NCI-H82 (cell line): ENCODE results near the gene MCC.
A peak's percentile ranks its signal among the peaks of the same experiment; 100 is the strongest.

Experiments
- DNase-seq: peaks from one replicate; lab custom pipeline; 2025; lab: John Stamatoyannopoulos, UW

The MCC gene

DNA sequence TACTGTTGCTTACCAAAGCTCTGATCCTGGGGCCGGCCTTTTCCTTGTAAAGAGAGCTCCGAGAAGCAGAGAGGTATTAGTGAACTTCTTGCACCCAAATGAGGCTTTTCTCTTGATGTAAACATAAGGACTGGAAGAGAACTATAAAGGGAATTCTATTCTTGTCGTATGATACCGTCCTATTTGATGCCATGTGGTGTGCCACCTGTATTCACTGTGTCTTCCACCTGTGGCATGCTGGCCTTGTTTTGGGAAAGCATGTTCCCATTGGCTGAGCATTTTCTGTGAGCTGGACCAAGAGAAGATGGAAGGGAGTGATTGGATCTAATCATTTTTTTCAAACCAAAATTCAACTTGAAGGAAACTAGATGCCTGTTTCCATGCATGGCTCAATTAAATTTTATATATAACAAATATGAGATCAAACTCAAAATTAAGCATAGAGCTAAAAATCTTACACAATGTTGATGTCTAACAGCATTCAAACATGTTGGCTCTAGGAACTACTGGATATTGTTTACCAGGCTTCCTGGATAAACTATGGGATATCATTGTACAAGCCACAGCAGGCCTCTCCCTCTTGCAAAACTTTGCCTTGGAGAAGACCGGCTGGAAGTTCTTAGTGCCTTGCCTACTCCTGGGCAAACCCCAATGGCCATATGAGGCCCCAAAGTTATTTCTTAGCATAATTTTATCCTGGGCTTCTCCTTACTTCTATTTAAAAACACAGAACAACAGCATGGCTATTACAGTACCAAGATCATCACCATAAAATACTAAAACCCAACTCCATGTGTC lies 168.8 kb downstream of the MCC start:
- no peak for DNase-seq

DNA sequence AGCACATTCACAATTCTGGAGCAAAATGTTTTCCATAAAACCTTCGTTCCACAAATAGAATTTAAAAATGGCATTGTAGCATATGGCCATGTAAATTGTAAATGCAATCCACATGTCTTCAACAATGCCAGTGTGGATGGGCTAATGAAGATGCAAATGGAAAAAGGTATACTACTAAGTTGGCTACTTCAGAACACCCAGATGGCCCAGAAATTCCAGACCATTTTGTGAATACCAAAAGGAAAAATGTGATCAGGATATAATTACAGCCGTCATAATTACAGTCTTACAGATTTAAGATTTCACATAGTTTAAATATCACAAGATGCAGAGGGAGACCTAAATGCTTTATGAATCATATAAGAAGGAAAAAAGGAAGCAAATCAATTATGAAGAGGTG lies 170.6 kb downstream of the MCC start:
- no peak for DNase-seq

DNA sequence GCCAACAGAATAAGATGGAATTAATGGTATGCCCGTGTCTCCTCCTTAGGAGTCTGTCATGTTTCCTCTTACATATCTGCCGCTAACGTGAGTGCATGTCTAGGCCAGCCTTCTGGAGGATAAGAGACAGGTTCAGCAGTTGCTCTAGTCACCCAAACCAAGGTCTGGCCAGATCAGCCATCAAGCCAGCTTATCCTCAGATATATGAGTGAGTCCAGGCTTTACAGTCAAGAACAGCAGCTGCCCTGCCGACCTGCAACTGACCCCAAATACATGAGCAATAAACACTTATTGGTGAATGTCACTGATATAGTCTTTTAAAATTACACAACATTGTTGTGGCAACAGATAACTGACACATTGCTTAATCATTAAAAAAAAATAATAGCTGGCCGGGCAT lies 177.0 kb downstream of the MCC start:
- peak; percentile 43 for DNase-seq

DNA sequence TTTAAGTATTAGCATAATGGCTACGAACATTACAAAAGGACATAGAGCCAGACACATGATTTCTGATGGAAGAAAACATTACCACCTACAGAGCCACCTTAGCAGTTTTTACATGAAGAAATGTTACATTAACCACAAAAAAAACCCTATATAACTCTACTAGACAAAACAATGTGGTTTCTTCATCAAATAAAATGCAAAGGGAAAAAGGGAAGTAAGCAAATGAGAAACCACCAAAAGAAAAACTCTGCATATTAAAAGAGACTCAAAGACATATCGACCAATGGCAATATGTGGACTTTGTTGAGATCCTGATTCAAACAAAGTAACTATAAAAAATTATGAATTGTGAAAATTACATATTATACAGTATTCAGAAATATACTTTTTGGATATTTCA lies 186.1 kb downstream of the MCC start:
- DNase-seq = no peak

DNA sequence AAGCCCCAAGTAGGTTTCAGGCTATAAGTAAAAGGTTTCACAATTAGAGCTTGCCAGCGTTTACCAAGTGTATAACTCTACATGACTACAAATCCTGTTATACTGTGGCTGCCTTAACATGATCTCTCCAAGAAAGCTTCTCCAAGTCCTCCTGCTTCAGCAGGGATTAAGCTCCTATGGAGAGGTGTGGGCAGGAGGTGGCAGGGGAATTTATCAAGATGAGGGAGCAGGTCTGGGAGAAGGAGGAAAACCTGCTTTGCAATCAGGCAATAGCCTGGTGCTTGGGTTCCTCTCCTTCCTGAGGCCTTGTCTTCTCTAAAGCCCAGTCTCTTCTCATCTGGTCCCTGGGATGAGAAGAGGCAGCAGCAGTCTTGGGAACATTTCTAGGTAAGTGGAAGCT lies 188.7 kb downstream of the MCC start:
- peak; percentile 80 for DNase-seq

DNA sequence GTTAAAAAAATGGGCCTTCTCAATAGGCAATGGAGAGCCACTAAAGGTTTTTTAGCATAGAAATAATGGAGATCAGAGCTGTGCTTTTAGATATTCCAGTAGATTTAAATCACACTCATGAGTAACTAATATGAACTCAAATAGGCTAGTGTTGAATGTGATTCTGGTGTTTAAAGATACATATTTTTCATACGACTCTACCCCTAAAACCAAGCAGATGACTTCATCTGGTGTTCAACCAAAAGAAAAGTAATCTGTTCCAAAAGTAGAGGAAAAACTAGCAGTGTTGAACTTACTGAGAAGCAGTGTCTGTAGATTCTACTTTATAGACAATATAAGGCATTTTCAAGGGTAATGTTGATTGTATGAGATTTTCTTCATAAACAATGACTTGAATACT lies 191.6 kb downstream of the MCC start:
- DNase-seq = no peak

DNA sequence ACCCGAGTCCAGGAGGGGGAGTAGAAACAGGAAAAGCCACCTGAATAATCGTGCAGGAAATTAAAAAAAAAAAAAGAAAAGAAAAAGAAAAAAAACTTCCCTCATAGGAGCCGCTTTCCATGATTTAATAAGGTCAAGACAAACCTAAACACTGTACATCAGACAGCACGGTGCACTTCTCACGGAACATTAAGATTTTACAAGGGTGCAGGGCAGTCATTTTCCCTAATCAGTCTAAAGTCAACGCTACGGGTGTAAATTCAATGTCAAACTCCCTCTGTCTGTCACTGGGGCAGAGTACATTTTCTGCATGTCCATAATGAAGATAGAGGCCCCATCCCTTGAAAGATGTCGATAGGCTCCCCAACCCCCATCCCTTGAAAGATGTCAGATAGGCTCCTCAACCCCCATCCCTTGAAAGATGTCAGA lies 193.1 kb downstream of the MCC start:
- peak; percentile 19 for DNase-seq

DNA sequence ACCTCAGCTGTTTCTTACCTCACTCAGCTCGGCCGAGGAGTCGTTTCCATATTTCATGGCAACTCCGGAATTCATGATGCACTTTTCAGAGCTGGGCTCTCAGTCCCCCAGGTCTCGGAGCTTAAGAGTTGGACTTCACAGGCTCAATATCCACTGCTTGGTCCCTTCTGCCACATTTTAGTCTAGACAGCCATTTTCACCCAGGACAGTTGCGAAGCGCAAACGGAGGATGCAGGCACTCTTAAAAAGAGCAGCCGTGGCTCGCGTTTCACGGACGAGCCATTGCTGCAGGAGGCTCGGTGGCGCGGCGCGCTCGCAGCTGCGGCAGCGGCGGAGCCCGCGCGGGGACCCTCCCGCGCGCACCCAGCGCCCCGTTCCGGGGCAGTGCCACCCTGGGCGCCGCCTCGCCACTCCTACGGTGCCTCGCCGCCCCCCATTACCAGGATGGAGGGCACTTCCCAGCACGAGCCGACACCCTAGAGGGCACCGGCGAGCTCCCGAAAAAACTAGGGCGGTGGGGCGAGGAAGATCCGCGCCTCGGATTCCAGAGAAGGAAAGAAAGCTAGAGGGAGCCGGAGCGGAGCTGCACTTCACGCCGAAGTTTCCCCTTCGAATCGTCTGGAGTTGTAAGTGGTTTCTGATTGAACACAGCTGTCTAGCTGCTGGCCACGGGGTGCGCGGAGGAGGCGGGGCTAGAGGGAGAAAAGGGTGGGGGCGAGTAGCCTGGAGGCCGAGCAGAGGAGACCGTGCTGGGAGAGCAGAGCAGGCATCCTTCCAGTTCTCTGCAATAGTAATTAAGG lies 193.7 kb downstream of the MCC start:
- peak; percentile 93 for DNase-seq

DNA sequence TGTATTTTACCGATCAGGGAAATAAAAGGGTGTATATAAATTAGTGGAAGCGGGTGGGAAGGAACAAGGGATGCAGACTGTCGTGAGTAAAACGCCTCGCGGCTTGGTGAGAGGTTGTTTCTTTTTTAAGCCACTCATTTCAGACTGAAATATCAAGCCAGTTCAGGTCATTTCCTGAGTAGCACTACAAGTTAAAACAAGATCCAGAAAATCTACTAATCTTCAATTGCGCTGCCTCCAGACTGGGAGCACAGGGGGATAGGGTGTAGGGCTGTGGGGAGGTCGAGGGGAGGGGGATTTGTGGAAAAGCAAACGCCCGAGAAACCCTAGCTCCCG lies 194.3 kb downstream of the MCC start:
- DNase-seq = no peak

DNA sequence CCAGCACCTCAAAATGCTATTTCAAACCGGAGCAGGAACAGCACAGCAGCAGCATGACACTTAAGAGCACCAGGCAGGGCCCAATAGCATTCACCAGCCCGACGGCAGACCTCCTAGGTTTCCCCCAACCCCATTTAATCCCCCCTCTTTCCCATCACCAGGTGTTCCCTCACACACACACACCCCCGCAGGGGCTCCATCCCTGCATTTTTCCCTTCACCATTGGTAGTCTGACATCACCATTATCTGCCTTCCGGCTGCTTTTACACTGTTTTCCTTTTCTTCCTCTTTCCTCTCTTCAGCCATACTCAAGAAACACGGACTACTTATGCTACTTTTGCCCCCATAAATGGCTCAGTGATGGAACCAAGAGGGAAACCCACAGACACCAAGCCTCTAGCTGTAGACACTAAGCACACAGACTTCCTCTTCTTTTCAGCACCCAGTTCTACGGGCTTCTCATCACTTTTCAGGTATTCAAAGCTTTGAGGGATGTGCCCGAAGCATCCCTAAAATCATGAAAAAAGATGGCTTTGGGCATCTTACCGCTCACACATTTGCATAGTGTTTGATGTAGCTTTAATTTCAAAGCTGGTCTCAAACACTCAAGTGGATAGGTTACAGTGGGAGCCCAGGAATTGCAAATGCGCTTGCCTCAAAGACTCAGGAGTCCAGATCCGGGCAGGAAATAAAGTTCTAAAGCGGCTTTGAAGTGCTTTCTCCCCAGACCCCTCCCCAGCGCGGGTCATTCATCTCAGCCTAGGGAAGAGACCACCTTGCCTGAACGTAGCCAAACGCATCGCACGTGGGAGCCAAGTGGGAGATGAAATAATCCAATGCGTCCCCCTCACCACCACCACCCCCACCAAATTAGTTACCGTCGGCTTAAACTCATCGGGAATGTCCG lies 194.9 kb downstream of the MCC start:
- DNase-seq = peak; percentile 76

DNA sequence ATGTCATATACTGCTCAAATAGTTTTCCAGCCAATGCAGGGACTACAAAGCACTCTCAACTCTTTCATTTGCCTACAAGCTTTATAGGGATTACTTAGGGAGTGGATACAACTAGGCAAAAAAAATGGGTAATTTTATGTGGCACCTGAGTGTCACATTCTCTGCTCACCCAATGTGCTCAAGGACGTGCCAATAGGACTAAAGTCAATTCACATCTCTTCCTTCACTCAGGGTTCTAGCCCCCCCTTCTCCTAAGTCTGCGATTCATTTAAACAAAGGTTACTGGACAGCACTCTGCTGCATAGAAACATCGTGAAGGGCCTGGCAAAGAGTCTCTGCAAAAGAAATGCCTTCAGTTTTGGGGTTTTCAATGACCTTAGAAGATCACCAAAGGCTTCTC lies 195.8 kb downstream of the MCC start:
- DNase-seq = peak; percentile 52

DNA sequence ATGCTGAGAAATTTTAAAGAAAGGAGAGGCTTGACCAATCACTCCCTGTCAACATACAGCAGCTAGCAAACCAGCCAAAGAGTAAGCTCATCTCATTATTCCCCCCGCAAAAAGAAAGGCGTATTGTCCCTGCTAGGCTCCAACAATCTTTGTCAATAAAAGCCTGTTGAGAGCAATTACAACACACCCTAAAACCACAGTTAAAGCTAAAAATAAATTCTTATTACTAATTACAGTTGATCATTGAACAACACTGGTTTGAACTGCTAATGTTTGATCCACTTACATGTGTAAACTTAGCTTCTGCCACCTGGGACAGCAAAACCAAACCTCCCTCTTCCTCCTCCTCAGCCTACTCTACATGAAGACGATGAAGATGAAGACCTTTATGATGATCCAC lies 204.7 kb downstream of the MCC start:
- DNase-seq = no peak

DNA sequence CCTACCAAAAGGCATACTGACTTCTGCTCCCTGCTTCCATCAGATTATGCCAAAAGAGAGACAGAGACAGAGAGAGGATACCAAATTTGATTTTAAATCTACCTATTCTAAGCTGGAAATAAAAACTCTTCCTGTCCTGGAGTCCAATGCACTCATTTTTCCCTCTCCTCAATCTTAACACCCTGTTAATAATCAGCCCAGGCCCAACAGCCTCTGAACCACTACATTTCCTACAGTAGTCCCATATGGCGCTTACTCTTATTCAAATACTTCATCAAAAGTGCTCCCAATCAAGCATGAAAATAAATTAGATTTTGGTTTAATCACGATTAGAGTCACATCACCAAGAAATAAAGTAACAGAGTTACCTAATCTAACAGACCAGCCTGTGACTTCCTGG lies 205.8 kb downstream of the MCC start:
- no peak for DNase-seq

DNA sequence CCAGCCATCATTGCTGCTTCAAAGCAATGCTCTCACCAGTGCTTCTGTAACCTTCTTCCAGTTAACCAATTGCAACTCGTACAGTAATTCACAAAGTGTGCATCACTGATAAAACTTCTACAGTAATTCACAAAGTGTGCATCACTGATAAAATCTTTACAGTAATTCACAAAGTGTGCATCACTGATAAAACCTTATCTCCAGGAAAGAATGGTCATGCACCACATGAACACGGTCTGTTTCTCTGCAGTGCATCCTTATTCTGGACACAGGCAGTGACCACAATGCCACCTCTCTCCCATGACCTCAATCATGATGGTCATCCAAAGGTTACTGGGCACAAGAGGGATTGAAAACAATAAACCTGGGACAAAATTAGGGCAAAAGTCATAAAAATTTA lies 207.1 kb downstream of the MCC start:
- no peak for DNase-seq

DNA sequence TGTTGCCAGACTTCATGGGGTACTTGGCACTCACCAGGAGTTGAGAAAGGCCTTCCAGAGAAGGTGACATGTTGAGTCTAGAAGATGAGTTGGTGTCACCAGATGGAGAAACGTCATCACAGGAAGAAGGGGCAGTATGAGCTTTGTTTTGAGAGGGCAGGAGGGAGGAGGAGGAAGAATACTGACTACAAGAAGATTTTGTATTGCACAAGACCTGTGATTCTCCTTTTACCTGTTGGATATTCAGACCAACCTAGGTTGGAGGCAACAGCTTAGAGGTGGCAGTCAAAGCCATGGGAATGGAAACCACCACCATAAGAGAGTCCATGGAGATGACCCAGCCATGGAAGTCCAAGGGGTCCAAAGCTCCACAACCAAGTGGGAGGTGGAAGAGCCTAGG lies 207.7 kb downstream of the MCC start:
- DNase-seq = no peak

DNA sequence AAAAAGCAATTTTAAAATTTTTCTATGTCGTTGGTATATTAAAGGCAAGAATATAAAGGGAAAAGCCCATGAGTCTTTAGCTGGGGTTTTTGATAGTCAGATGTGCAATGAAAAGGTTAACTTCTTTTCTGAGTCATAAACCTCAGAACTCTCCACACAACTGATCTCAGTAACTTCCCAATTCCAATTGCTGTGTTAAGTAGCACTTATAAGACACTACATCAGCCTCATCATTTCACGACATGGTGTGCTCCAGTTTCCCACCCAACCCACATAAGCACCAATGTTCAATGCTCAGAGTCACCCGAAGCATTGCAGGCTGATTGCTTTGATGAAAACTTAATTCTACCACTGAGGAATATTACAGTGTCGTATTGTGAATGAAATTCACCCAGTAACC lies 209.3 kb downstream of the MCC start:
- DNase-seq = no peak

DNA sequence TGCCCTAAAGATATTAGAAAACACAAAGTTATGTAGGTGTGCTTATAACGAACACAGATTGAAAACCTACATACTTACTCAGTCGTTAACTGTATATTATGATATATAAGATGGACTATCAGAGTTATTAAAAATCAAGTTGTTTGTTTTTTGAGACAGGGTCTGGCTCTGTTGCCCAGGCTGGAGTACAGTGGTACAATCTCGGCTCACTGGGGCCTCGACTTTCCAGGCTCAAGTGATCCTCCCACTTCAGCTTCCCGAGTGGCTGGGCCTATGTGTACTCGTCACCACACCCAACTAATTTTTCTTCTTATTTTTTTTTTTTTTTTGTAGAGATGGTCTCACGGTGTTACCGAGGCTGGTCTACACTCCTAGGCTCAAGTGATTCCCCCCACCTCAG lies 211.8 kb downstream of the MCC start:
- DNase-seq = no peak

DNA sequence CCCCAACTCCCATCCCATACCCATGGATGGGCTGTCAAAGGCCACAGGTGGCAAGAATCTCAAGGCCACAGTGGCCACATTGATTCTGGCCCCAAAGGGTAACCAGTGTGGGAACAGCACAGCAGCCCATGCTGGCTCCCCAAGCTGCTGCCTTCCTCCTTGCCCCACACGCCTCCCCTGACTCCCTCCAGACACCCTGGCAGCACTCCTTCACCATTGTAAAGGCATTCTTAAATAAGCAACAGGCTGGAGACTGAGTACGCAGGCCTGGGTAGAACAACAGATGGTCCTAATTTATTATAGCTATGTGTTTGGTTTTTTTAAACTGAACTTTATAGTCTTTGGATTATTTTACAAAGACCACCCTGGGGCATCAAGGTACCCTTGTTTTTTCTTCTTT lies 212.3 kb downstream of the MCC start:
- DNase-seq = peak; percentile 69

DNA sequence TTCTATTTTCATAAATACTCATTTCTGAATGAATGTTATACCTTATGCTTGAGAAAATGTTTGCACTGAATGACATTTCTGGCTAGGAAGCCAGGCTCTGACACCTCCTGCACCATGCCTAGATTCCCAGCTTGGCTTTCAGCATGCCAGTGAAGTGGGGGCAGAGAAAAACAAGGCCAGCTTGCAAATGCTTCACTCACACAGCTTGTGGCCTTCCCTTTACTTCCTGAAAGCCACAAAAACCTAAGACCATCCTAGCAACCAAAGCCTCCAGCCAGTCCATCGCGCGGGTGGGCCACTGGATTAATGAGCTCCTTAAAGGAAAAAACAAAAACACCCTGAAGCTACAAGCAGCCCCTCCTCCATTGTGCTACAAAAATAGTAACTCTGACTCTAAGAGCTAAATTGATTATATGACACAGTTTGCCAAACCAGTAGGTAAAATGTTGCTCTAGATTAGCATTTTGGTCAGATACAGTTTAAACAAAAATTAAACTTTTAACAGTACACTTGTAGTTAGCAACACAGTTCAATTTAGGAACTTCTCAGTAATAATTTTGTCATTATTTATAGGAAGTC lies 213.3 kb downstream of the MCC start:
- DNase-seq = peak; percentile 67

DNA sequence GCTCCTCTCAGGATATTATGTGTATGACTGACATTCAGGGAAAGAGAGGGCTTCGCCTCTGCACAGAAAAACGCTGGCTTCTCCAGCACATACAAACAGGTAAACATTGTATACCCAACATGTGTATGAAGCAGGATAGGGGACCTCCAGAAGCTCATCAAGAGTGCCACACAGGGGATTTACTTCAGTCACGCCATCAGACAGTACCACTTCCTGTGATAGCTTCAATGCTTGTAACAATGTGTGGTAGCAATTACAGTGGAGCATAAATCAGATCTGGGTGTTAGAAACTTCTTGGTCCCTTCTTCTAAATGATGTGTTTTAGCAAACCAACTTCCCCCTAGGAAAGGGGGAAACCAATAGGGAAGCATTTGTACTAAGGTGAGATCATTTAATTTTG lies 214.3 kb downstream of the MCC start:
- peak; percentile 16 for DNase-seq

DNA sequence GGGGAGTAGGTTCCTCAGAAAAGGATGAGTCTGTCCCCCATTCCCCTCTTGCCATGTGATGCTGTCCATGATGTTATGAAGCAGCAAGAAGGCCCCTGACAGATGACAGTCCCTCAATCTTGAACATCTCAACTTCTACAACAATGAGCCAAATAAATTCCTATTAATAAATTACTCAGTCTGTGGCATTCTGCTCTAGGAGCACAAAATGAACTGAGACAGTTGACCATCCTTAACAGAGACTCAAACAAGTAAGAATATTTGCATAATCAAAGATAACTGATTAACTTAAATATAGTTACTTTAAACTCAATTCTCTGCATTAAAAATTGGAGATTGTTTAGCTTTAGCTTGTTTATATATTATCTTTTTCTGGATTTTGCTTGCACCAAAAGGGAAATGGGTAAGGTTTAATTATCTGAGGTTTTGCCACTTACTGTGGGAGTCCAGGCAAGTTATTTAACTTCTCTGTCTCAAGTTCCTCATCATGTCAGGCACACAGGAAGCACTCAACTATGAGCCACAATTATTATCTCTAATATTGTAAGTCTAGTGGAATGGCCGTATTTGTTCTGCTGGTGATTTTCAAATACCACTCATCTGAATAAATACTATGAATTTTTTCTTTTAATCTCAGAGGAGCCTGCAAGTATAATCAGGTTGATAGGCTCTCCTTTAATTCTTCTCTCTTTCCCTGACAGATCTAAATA lies 216.4 kb downstream of the MCC start:
- DNase-seq = no peak

DNA sequence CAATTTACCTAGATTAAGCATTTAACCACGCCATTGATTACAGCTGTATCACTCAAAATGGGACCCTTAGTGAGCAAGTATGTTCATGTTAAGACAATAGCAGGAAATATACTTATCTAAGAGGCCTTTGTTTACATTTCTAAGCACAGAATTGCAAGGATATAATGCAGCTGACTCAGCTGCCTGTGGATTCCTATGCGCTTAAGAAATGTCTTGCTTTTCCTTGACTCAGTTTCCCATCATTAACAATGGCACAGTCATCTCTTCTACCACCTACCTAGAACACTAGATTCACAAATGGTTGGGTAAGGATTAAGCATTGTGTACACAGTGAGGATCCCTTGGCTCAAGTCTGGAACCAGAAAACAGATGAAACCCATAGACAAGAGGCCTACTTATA lies 217.2 kb downstream of the MCC start:
- no peak for DNase-seq
